GM13976 (cell line): ENCODE data around the gene C14orf180.

Experiments used
- DNase-seq: peaks from one replicate; pipeline ENCODE4 v3.0.0; 2012; ENCODE audit warnings: low spot score
- in situ Hi-C: fragments of 300-500 bp; cut with MboI; formaldehyde crosslinking; loops from one replicate; pipeline ENCODE4 v1.12.0; 2022; ENCODE audit warnings: low sequenced_read_pairs, mixed read lengths, inconsistent platforms; ENCODE audit not compliant: unreplicated experiment
- TF ChIP-seq, protein P1 (sequence below): IDR thresholded peaks from 2 replicates; pipeline ENCODE4 v1.5.1; 2012; ENCODE audit warnings: borderline replicate concordance, mild to moderate bottlenecking; ENCODE audit not compliant: insufficient read depth; ENCODE audit errors: extremely low read depth, missing control alignments, control extremely low read depth

C14orf180 gene

DNA sequence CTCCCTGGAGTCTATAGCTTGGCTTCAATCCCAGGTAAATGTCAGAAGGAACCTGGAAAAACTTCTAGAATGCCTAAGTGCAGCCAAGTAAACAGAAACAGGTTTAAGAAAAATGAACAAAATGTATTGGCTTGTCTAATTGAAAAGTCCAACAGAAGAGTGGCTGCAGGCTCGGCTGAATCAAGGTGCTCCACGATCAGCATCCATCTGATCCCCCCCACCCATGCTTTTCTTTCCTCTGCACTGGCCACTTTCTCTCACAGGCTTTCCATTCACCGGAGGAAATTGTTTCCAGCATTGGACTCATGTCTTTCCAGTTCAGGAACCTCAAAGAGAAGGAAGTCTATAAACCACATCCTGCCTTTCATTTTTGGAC is 42.0 kb upstream of the C14orf180 start:
- TF ChIP-seq, protein P1, sequence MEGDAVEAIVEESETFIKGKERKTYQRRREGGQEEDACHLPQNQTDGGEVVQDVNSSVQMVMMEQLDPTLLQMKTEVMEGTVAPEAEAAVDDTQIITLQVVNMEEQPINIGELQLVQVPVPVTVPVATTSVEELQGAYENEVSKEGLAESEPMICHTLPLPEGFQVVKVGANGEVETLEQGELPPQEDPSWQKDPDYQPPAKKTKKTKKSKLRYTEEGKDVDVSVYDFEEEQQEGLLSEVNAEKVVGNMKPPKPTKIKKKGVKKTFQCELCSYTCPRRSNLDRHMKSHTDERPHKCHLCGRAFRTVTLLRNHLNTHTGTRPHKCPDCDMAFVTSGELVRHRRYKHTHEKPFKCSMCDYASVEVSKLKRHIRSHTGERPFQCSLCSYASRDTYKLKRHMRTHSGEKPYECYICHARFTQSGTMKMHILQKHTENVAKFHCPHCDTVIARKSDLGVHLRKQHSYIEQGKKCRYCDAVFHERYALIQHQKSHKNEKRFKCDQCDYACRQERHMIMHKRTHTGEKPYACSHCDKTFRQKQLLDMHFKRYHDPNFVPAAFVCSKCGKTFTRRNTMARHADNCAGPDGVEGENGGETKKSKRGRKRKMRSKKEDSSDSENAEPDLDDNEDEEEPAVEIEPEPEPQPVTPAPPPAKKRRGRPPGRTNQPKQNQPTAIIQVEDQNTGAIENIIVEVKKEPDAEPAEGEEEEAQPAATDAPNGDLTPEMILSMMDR = no peak
- in situ Hi-C loops = no loop called here
- DNase-seq = no peak

GRCh38 chr14:104541905-104542465 is 37.6 kb upstream of the C14orf180 start:
- no peak for DNase-seq
- in situ Hi-C loops = no loop called here
- TF ChIP-seq, protein P1 = no peak

- in situ Hi-C loops = no loop called here
- no peak for DNase-seq
- TF ChIP-seq, protein P1 = no peak
Observed at GRCh38 chr14:104542871-104543830, 36.4 kb upstream of the C14orf180 start.

- no peak for DNase-seq
- TF ChIP-seq, protein P1 = no peak
- in situ Hi-C loops = no loop called here
Observed at GRCh38 chr14:104544362-104544961, 35.1 kb upstream of the C14orf180 start.

DNA sequence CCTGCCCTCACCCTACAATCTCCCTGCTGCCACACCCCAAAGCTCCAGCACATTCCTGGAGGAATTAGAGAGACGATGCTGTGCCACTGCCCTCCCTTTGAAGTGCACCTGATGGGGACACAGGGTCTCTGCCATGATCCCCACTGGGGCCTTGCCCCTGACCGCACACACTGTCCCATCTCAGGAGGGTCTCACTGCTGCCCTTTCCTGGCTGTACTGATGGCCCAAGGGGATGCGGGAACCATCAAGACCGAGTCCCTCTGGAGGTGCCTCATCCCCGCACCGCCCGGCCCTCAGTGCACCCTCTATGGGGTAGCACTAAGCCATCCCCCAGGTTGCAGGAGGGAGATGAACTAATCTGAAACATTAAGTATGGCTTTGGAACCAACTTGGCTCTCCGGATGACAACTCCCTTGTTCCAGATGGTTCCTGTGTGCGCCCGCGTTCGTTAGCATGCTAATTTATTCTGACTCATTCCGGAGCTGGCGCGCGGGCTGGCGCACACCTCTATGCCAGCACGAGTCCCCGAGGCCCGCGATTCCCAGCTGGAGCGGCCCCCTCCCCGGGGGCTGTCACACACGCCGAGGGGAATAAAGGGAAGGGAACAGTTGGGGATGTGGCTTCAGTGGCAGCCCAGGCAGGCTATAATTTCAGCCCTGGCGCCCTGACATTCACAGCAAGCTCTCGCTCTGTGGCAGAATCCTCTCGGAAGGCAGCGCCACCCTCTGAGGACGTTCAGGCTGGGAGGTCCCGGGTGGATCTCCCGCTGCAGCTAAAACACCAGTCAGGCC is 34.2 kb upstream of the C14orf180 start:
- in situ Hi-C loops = no loop called here

DNA sequence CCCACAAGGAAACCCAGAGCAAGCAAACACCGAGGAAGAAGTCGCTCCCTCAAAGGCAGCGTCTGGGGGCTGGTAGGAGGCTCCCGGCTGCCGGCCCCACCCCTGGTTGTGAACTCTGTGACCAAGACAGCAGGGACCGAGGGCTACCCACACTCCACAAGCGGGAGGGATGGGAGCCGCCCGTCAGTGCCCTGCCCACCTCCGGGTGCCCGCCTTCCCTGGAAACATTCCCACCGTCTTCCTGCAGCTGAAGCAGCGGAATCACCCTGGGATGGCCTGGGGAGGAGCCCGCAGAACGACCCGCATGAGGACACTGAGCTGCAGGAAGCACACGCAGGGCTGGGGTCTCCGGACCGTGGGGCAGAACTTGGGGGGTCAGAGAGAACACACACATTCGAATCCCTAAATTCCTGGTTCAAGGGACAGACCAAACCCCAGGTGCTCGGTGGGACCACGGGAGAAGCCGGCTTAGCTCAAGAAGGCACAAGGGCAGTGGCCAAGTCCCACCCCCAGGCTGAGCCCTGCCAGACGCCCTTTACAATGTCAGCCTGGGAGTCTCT is 33.5 kb upstream of the C14orf180 start:
- TF ChIP-seq, protein P1 = no peak
- in situ Hi-C loops = no loop called here
- DNase-seq = no peak

More for the DNA sequence above, 34.2 kb upstream of the C14orf180 start:
- no peak for DNase-seq
- TF ChIP-seq, protein P1 = no peak
